ENCODE measurements around the gene SOBP. TPM values are rescaled to one million over a fixed set of nuclear protein-coding genes. Genes with fewer than 3 reads are reported as not detected.

SOBP gene
- total RNA-seq, 1 donor from 2014 or later = 5.4 TPM

DNA sequence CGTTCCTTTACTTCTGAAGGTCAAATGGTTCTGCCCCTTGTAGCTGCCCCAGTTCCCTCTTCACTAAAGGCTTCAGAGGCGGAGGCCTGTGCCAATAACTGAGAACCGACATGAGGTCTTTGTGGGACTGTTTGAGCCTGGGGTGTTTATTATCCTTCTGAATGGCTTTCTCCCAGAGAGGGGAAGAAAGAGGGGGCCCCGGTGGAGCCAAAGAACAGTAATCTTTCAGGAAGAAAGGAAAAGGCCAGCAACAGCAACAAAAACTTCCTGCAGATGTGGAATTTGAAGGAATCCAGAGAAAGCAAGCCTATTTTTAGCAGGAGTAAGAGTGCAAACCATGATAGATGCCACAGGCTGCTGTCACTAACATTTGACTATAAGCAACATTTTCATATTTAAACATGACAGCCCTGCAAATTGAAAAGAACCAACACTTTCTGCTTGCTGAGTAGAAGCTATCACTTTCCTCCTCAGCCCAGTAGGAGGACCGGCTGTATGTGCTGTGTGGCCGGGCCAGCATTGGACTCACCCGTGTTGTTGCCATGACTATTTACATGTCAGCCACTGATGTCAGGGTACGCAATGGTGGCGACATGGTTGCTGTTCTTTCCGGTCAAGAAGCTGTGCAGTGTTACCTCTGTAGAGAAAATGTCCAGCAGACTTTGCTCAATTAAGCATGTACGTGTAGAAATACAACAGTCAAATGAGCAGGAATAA lies 121.3 kb downstream of the SOBP start:
- intact Hi-C loops (cut with DNase I) = no loop called here
- no peak overlapping the region for H3K27ac ChIP-seq

DNA sequence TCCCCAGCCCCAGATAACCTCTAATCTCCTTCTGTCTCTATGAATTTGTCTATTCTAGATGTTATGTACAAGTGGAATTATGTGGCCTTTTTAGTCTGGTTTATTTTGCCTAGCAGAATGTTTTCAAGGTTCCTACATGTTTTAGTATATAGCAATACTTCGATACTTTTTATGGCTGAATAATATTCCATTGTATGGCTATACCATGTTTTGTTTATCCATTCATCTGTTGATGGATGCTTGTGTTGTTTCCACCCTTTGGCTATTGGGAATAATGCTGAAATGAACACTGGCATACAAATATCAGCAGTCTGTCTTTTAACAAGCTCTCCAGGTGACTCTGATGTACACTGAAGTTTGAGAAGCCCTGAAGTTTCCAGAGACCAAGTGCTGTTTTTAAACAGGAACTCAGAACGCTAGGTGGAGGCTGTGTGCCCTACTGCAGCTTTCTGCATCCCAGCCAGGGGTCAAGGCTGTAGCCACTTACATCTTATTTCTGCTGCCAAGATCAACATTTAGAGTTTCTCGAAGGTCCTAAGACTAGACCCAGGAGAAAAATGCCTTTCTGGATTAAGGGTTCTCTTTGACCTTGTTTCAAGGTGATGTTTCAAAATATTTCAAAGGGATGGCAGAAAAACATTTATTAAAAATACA lies 123.0 kb downstream of the SOBP start:
- DNase-seq (ENCODE audit: low spot score in 2 of 2) = no peak
- H3K27me3 ChIP-seq = no peaks in the 10 kb centered on the region
- H3K27ac ChIP-seq = no peak overlapping the region
- peaks cover 4 to 8% of the 10 kb centered on the region in 2 donors for H3K4me1 ChIP-seq
- no peak overlapping the region for H3K4me3 ChIP-seq
- intact Hi-C loops (cut with DNase I) = no loop called here
- TF ChIP-seq, protein P1, sequence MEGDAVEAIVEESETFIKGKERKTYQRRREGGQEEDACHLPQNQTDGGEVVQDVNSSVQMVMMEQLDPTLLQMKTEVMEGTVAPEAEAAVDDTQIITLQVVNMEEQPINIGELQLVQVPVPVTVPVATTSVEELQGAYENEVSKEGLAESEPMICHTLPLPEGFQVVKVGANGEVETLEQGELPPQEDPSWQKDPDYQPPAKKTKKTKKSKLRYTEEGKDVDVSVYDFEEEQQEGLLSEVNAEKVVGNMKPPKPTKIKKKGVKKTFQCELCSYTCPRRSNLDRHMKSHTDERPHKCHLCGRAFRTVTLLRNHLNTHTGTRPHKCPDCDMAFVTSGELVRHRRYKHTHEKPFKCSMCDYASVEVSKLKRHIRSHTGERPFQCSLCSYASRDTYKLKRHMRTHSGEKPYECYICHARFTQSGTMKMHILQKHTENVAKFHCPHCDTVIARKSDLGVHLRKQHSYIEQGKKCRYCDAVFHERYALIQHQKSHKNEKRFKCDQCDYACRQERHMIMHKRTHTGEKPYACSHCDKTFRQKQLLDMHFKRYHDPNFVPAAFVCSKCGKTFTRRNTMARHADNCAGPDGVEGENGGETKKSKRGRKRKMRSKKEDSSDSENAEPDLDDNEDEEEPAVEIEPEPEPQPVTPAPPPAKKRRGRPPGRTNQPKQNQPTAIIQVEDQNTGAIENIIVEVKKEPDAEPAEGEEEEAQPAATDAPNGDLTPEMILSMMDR (IDR thresholded peaks at IDR 0.05) = peak in 1 of 3 experiments; percentile 11
- no peaks in the 10 kb centered on the region for H3K9me3 ChIP-seq
- no peaks in the 10 kb centered on the region for H3K36me3 ChIP-seq

More for the DNA sequence above, 121.3 kb downstream of the SOBP start:
- DNase-seq (ENCODE audit: low spot score in 2 of 2) = no peak
- no peak overlapping the region for H3K4me3 ChIP-seq
- H3K4me1 ChIP-seq = peaks cover 4 to 8% of the 10 kb centered on the region in 2 donors
- no peaks in the 10 kb centered on the region for H3K36me3 ChIP-seq
- TF ChIP-seq, protein P1 (IDR thresholded peaks at IDR 0.05) = no peak
- no peaks in the 10 kb centered on the region for H3K27me3 ChIP-seq
- H3K9me3 ChIP-seq = no peaks in the 10 kb centered on the region

DNA sequence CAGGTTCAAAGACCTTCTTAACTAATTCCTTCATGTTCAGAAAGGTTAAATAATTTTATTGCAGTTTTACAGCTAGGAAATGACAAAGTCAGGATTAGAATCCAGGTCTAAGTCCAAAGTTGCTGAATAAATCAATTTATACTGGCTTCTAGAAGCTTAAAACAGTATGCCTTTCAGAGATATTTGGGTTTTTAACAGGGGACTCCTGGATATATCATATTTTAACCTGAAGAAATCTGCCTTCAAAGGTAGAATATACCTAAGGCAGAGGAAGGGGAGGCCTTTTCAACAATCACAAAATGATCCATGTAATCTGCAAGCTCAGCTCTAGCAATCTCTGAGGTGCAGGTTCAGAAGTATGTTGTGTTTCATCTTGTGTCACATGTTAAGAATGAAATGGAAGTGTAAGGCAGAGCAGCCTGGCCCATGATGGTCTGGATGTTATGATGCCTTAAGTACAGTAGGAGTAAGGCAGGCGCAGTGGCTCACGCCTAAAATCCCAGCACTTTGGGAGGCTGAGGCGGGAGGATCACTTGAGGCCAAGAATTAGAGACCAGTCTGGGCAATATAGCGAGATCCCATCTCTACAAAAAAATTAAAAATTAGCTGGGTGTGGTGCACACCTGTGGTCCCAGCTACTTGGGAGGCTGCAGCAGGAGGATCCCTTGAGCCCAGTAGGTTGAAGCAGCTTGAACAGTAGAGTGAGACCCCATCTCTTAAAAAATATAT lies 123.9 kb downstream of the SOBP start:
- no peak overlapping the region for H3K27ac ChIP-seq
- H3K9me3 ChIP-seq = no peaks in the 10 kb centered on the region
- intact Hi-C loops (cut with DNase I) = no loop called here
- no peak for DNase-seq (ENCODE audit: low spot score in 2 of 2)
- H3K27me3 ChIP-seq = no peaks in the 10 kb centered on the region
- H3K4me1 ChIP-seq = peaks cover 4 to 8% of the 10 kb centered on the region in 2 donors
- TF ChIP-seq, protein P1 (IDR thresholded peaks at IDR 0.05) = no peak
- H3K36me3 ChIP-seq = no peaks in the 10 kb centered on the region
- no peak overlapping the region for H3K4me3 ChIP-seq

DNA sequence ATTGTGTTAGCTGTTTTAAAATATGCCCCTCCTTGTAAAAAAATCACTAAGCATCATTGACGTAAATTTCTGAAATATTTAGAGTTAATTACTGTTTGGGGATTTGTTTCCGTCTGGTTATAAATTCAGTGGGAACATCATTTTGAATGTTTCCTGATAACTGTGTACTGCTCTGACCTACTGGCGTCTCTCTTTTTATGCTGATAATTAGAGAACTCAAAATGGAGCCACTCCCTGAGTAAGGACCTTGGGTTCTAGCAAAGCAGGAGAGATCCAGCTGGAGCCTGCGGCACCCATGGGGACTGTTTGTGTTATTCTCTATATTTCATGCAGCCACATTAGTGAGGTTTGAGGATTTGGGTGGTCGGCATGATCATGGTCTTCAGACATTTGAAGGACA lies 124.9 kb downstream of the SOBP start:
- Histone ChIP-seq H3K4me1 (peaks cover 4 to 8% of the 10 kb centered on the region in 2 donors), H3K27ac (no peak overlapping the region), H3K9me3 (no peaks in the 10 kb centered on the region), H3K36me3 (no peaks in the 10 kb centered on the region), H3K27me3 (no peaks in the 10 kb centered on the region), H3K4me3 (no peak overlapping the region)
- intact Hi-C loops (cut with DNase I) = no loop called here
- TF ChIP-seq, protein P1 (IDR thresholded peaks at IDR 0.05) = no peak
- DNase-seq (ENCODE audit: low spot score in 2 of 2) = no peak

DNA sequence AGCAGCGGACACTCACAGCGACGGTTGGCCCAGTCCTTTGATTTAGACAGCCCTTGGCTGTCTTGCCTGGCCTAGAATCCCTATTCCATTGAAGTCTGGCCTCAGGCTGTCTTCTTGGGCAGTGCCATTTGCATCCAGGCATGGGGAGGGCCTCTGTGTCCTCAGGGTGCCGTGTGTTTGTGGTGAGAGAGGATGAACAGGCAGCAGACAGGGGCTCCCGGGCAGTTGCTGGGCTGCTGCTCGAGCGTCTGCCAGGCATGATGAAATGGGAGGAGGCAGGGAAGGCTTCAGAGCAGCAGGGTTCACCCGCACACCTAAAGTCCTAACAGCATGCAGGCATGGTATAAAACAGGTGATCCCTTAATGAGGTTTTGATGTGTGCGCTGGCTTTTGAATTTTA lies 126.9 kb downstream of the SOBP start:
- H3K4me3 ChIP-seq = no peak overlapping the region
- H3K9me3 ChIP-seq = no peaks in the 10 kb centered on the region
- DNase-seq (ENCODE audit: low spot score in 2 of 2) = no peak
- no peak overlapping the region for H3K27ac ChIP-seq
- no peaks in the 10 kb centered on the region for H3K27me3 ChIP-seq
- no peaks in the 10 kb centered on the region for H3K4me1 ChIP-seq
- no peaks in the 10 kb centered on the region for H3K36me3 ChIP-seq
- TF ChIP-seq, protein P1 (IDR thresholded peaks at IDR 0.05) = no peak
- intact Hi-C loops (cut with DNase I) = no loop called here

All from ascending aorta (tissue), 2 donors.